Myocyte (in vitro differentiated cells): Measurements from ENCODE around the gene DMAC2. TPM values are rescaled to one million over a fixed set of nuclear protein-coding genes. Genes with fewer than 3 reads are reported as not detected.
"Not testable (repeated sequence)": the region's sequence is repeated elsewhere in the genome, so short reads cannot be mapped to it uniquely, and the experiment has no call there.

Source experiments
- DNase-seq: peaks from one replicate; pipeline ENCODE4 v3.0.0-alpha.2; 2012; ENCODE audit warnings: low read depth
- total RNA-seq: library from RNA; depleted of rRNA; stranded (reverse); fragments of >200 nt; gene quantifications from 2 replicates; pipeline ENCODE4 v1.2.3, GENCODE V29; 2014

Gene DMAC2
- total RNA-seq, 1 donor from 2014 or later: 36.2 TPM

- no peak for DNase-seq
Measured at GRCh38 chr19:41402010-41402409, 37.7 kb downstream of the DMAC2 start.

GRCh38 chr19:41401483-41401882 is 38.2 kb downstream of the DMAC2 start:
- DNase-seq: no peak

DNA sequence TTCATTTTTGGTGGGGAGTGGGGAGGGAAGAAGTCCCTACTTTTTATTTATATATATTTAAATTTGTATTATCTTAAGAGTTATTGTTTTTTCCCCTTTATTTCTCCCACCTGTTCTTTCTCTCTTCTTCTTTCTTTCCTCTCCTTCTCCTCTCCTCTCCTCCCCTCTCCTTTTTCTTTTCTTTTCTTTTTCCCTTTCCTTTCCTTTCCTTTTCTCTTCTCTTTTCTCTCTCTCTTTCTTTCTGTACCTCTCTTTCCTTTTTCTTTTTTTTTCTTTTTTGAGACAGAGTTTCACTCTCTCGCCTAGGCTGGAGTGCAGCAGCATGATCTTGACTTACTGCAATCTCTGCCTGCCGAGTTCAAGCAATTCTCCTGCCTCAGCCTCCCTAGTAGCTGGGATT is 40.2 kb downstream of the DMAC2 start:
- no peak for DNase-seq

GRCh38 chr19:41399091-41399490 is 40.6 kb downstream of the DMAC2 start:
- no peak for DNase-seq

GRCh38 chr19:41398598-41398997 is 41.1 kb downstream of the DMAC2 start:
- DNase-seq: no peak

- no peak for DNase-seq
Measured at GRCh38 chr19:41398050-41398418, 41.7 kb downstream of the DMAC2 start.

GRCh38 chr19:41397086-41398049 is 42.3 kb downstream of the DMAC2 start, which contains the start of the genes BCKDHA and EXOSC5:
BCKDHA (plus strand) TSS chr19:41397818; CDS start chr19:41397828, 10 bp downstream.
EXOSC5 (minus strand) TSS chr19:41397359; CDS start chr19:41397328, 31 bp downstream.
- DNase-seq: peak; percentile 100

GRCh38 chr19:41395355-41395754 is 44.4 kb downstream of the DMAC2 start:
- no peak for DNase-seq

- peak; percentile 23 for DNase-seq
Measured at GRCh38 chr19:41392775-41393174, 46.9 kb downstream of the DMAC2 start.

- DNase-seq: no peak
Measured at GRCh38 chr19:41391618-41392017, 48.1 kb downstream of the DMAC2 start.

GRCh38 chr19:41386442-41386841 is 53.3 kb downstream of the DMAC2 start:
- DNase-seq: no peak

- no peak for DNase-seq
Measured at GRCh38 chr19:41384351-41384750, 55.4 kb downstream of the DMAC2 start.

GRCh38 chr19:41381536-41381935 is 58.2 kb downstream of the DMAC2 start:
- not testable (repeated sequence) for DNase-seq

Other genes starting within 250 kb of the DMAC2 start
- gene CYP2S1, start 246.7 kb downstream of the DMAC2 start, total RNA-seq: not detected in 2 replicates
- gene AXL, start 220.7 kb downstream of the DMAC2 start, total RNA-seq: 24.8 and 27.0 TPM in 2 replicates
- gene HNRNPUL1, start 175.5 kb downstream of the DMAC2 start, total RNA-seq: 78.6 and 81.4 TPM in 2 replicates
- 16.0 and 17.4 TPM in 2 replicates for gene CCDC97, start 129.7 kb downstream of the DMAC2 start, total RNA-seq
- gene TGFB1, start 86.0 kb downstream of the DMAC2 start, total RNA-seq: 12.3 and 17.1 TPM in 2 replicates
- 3.5 and 5.0 TPM in 2 replicates for gene B9D2, start 75.8 kb downstream of the DMAC2 start, total RNA-seq
- 0.59 and 1.7 TPM in 2 replicates for gene TMEM91, start 63.4 kb downstream of the DMAC2 start, total RNA-seq
- gene EXOSC5, start 42.6 kb downstream of the DMAC2 start, total RNA-seq: 22.2 and 35.4 TPM in 2 replicates
- 53.4 and 77.7 TPM in 2 replicates for gene BCKDHA, start 42.1 kb downstream of the DMAC2 start, total RNA-seq
- gene B3GNT8, start 12.5 kb downstream of the DMAC2 start, total RNA-seq: not detected in 2 replicates
- gene ERICH4, start 3.2 kb upstream of the DMAC2 start, total RNA-seq: not detected in 2 replicates
- gene CEACAM21, start 136.3 kb upstream of the DMAC2 start, total RNA-seq: not detected in 2 replicates
- not detected in 2 replicates for gene CEACAM4, start 187.2 kb upstream of the DMAC2 start, total RNA-seq
- not detected in 2 replicates for gene CEACAM7, start 248.4 kb upstream of the DMAC2 start, total RNA-seq